Measurements from ENCODE around the gene SCYL1. TPM values are rescaled to one million over a fixed set of nuclear protein-coding genes. Genes with fewer than 3 reads are reported as not detected.
A peak's percentile ranks its signal among the peaks of the same experiment; 100 is the strongest.

Gene SCYL1
- total RNA-seq, 1 experiment from 2014 or later = 106 TPM

DNA sequence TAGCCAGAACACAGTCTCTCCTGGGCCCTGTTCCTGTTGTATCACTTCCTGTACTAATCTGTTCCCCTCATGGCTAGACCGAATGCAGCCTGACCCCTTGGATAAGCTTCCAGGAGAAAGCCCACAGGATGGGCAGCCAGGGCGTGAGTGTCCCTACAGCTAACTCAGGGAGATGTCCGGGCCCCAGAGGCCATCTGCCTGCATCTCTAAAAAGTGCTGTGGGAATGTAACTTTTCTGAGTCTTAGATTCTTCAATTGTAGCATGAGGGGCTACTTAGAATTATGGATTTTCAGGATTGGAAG, 33.8 kb upstream of the SCYL1 start:
- Histone ChIP-seq H3K36me3 (ENCODE audit: low read depth) (no peaks in the 10 kb centered on the region), H3K4me1 (replicated peaks; ENCODE audit: insufficient read depth) (peaks cover 86% of the 10 kb centered on the region), H3K27ac (peak overlapping the region; percentile 88), H3K4me3 (no peak overlapping the region), H3K9me2 (ENCODE audit: insufficient read depth) (no peaks in the 10 kb centered on the region), H4K20me1 (ENCODE audit: insufficient read depth) (no peaks in the 10 kb centered on the region), H3K27me3 (ENCODE audit: insufficient read depth, low read depth) (no peaks in the 10 kb centered on the region), H2AFZ (no peak overlapping the region), H3K79me2 (ENCODE audit: low read depth) (no peaks in the 10 kb centered on the region), H3K4me2 (peak overlapping the region; percentile 70), H3K9me3 (ENCODE audit: insufficient read depth, low read depth) (no peaks in the 10 kb centered on the region), H3F3A (ENCODE audit: insufficient read depth, low read depth) (peaks cover 68% of the 10 kb centered on the region)
- ChIA-PET CTCF (interaction anchor here (1.2 to 4.4 kb wide), 2 partner anchors 13 to 19 kb away, joined by 9 to 18 read pairs; no protein-coding TSS in a partner anchor), POLR2A (ENCODE audit: unreplicated experiment) (interaction anchor here (0.6 to 3.6 kb wide), 8 partner anchors 11 to 71 kb away, joined by 3 to 41 read pairs (median 10); partner anchors contain the start of gene NEAT1)
- no peak for DNase-seq
- no peak for TF ChIP-seq EZH2 (IDR thresholded peaks at IDR 0.05; ENCODE audit: low read depth)
- TF ChIP-seq, protein P1, sequence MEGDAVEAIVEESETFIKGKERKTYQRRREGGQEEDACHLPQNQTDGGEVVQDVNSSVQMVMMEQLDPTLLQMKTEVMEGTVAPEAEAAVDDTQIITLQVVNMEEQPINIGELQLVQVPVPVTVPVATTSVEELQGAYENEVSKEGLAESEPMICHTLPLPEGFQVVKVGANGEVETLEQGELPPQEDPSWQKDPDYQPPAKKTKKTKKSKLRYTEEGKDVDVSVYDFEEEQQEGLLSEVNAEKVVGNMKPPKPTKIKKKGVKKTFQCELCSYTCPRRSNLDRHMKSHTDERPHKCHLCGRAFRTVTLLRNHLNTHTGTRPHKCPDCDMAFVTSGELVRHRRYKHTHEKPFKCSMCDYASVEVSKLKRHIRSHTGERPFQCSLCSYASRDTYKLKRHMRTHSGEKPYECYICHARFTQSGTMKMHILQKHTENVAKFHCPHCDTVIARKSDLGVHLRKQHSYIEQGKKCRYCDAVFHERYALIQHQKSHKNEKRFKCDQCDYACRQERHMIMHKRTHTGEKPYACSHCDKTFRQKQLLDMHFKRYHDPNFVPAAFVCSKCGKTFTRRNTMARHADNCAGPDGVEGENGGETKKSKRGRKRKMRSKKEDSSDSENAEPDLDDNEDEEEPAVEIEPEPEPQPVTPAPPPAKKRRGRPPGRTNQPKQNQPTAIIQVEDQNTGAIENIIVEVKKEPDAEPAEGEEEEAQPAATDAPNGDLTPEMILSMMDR (conservative IDR thresholded peaks at IDR 0.05) = no peak
- no TSS peak for BruUV-seq (replicated peaks)
- intact Hi-C loops (cut with micrococcal nuclease; ENCODE audit: unreplicated experiment) = loop anchor here (10.0 kb wide), 1 partner anchor 294 kb away; the partner anchor contains the start of genes AP5B1 and OVOL1

GRCh38 chr11:65491614-65492386, 33.1 kb upstream of the SCYL1 start:
- ChIA-PET CTCF (interaction anchor here (0.6 to 4.4 kb wide), 4 partner anchors 14 to 216 kb away, joined by 3 to 18 read pairs (median 7); no protein-coding TSS in a partner anchor), POLR2A (ENCODE audit: unreplicated experiment) (interaction anchor here (0.5 to 3.6 kb wide), 17 partner anchors 9 to 916 kb away, joined by 3 to 41 read pairs (median 7); partner anchors contain the start of genes FAM89B and NEAT1)
- Histone ChIP-seq H2AFZ (no peak overlapping the region), H3K4me2 (peak overlapping the region; percentile 70), H3K36me3 (ENCODE audit: low read depth) (no peaks in the 10 kb centered on the region), H3F3A (ENCODE audit: insufficient read depth, low read depth) (peaks cover 70% of the 10 kb centered on the region), H3K9me2 (ENCODE audit: insufficient read depth) (no peaks in the 10 kb centered on the region), H3K79me2 (ENCODE audit: low read depth) (peaks cover 3% of the 10 kb centered on the region; the same call in 1 of the 2 replicates), H4K20me1 (ENCODE audit: insufficient read depth) (no peaks in the 10 kb centered on the region), H3K27ac (peak overlapping the region; percentile 88), H3K4me1 (replicated peaks; ENCODE audit: insufficient read depth) (peaks cover 86% of the 10 kb centered on the region), H3K4me3 (no peak overlapping the region), H3K9me3 (ENCODE audit: insufficient read depth, low read depth) (no peaks in the 10 kb centered on the region), H3K27me3 (ENCODE audit: insufficient read depth, low read depth) (no peaks in the 10 kb centered on the region)
- TSS peak; percentile 17 for BruUV-seq (replicated peaks)
- no peak for TF ChIP-seq EZH2 (IDR thresholded peaks at IDR 0.05; ENCODE audit: low read depth)
- TF ChIP-seq, protein P1 (conservative IDR thresholded peaks at IDR 0.05) = no peak
- intact Hi-C loops (cut with micrococcal nuclease; ENCODE audit: unreplicated experiment) = loop anchor here (10.0 kb wide), 1 partner anchor 293 kb away; the partner anchor contains the start of genes AP5B1 and OVOL1
- peak; percentile 93 to 97 for DNase-seq

- Histone ChIP-seq H3K79me2 (ENCODE audit: low read depth) (peaks cover 6% of the 10 kb centered on the region; the same call in 1 of the 2 replicates), H4K20me1 (ENCODE audit: insufficient read depth) (no peaks in the 10 kb centered on the region), H3F3A (ENCODE audit: insufficient read depth, low read depth) (peaks cover 67% of the 10 kb centered on the region), H3K27me3 (ENCODE audit: insufficient read depth, low read depth) (no peaks in the 10 kb centered on the region), H3K4me1 (replicated peaks; ENCODE audit: insufficient read depth) (peaks cover 86% of the 10 kb centered on the region), H3K4me2 (peak overlapping the region; percentile 70), H3K36me3 (ENCODE audit: low read depth) (no peaks in the 10 kb centered on the region), H3K27ac (peak overlapping the region; percentile 88), H3K9me3 (ENCODE audit: insufficient read depth, low read depth) (no peaks in the 10 kb centered on the region), H2AFZ (no peak overlapping the region), H3K9me2 (ENCODE audit: insufficient read depth) (no peaks in the 10 kb centered on the region), H3K4me3 (no peak overlapping the region)
- DNase-seq = no peak
- TF ChIP-seq, protein P1 (conservative IDR thresholded peaks at IDR 0.05) = no peak
- no peak for TF ChIP-seq EZH2 (IDR thresholded peaks at IDR 0.05; ENCODE audit: low read depth)
- CTCF ChIA-PET = interaction anchor here (0.6 to 4.4 kb wide), 4 partner anchors 14 to 217 kb away, joined by 3 to 18 read pairs (median 7); no protein-coding TSS in a partner anchor
- intact Hi-C loops (cut with micrococcal nuclease; ENCODE audit: unreplicated experiment) = loop anchor here (10.0 kb wide), 1 partner anchor 292 kb away; the partner anchor contains the start of genes AP5B1 and OVOL1
- BruUV-seq (replicated peaks) = no TSS peak
- POLR2A ChIA-PET (ENCODE audit: unreplicated experiment) = interaction anchor here (0.5 to 3.6 kb wide), 12 partner anchors 9 to 301 kb away, joined by 3 to 41 read pairs (median 8); partner anchors contain the start of gene FAM89B
Observed at GRCh38 chr11:65492387-65492636, 32.6 kb upstream of the SCYL1 start.
